ENCODE data around the gene LHFPL2. TPM values are rescaled to one million over a fixed set of nuclear protein-coding genes. Genes with fewer than 3 reads are reported as not detected.

LHFPL2 gene
- total RNA-seq, 1 donor from 2014 or later, result 42.1 TPM

DNA sequence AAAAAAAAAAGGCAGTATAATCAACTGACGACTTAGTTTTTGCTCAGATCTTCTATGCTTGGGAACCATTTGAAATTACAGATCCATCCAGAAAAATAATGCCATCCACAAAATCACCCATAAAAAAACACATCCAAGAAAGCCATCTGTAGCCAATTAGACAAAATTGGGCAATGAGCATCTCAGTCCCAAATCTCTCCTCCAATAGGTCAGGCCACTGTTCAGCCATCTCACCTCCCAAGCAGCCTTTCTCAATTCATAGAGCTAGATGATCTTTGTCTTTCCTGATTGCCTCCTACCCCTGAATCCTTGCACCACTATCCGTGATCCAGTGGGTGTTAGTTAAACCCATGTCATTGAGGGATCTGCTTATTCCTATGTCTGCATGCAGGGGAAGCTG is 148.5 kb downstream of the LHFPL2 start:
- Mint-ChIP-seq H3K4me3 (no peak overlapping the region), H3K36me3 (no peaks in the 10 kb centered on the region), H3K4me1 (peaks cover 81% of the 10 kb centered on the region), H3K27ac (no peak overlapping the region), H3K27me3 (ENCODE audit: low read depth) (no peaks in the 10 kb centered on the region), H3K9me3 (no peaks in the 10 kb centered on the region)
- TF ChIP-seq, protein P1, sequence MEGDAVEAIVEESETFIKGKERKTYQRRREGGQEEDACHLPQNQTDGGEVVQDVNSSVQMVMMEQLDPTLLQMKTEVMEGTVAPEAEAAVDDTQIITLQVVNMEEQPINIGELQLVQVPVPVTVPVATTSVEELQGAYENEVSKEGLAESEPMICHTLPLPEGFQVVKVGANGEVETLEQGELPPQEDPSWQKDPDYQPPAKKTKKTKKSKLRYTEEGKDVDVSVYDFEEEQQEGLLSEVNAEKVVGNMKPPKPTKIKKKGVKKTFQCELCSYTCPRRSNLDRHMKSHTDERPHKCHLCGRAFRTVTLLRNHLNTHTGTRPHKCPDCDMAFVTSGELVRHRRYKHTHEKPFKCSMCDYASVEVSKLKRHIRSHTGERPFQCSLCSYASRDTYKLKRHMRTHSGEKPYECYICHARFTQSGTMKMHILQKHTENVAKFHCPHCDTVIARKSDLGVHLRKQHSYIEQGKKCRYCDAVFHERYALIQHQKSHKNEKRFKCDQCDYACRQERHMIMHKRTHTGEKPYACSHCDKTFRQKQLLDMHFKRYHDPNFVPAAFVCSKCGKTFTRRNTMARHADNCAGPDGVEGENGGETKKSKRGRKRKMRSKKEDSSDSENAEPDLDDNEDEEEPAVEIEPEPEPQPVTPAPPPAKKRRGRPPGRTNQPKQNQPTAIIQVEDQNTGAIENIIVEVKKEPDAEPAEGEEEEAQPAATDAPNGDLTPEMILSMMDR (IDR thresholded peaks at IDR 0.05; ENCODE audit: unreplicated experiment), result no peak
- DNase-seq (ENCODE audit: low spot score in 2 of 2, unreplicated experiment in 2 of 2), result no peak

DNA sequence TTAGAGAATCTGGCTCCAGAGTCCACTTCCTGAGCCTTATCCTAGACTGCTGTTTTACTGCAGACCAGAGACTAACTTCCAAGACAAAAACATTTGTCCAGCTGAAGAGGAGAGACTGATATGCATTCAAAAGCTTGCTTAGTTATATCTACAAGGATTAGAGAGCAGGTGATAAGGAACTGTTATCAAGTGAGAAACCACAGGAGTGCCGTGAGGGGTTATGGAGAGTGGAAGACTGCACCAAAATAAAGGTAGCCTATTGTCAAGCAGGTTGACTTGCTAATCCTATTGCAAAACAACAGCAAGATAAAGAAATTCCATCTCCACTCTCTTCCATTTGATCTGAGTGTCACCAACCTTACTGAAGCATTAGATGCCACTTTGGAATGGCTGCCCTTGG is 149.1 kb downstream of the LHFPL2 start:
- H3K4me3 Mint-ChIP-seq, result no peak overlapping the region
- no peaks in the 10 kb centered on the region for H3K27me3 Mint-ChIP-seq (ENCODE audit: low read depth)
- no peaks in the 10 kb centered on the region for H3K36me3 Mint-ChIP-seq
- H3K4me1 Mint-ChIP-seq, result peaks cover 76% of the 10 kb centered on the region
- no peaks in the 10 kb centered on the region for H3K9me3 Mint-ChIP-seq
- H3K27ac Mint-ChIP-seq, result peak overlapping the region; percentile 23
- no peak for DNase-seq (ENCODE audit: low spot score in 2 of 2, unreplicated experiment in 2 of 2)
- TF ChIP-seq, protein P1 (IDR thresholded peaks at IDR 0.05; ENCODE audit: unreplicated experiment), result no peak

DNA sequence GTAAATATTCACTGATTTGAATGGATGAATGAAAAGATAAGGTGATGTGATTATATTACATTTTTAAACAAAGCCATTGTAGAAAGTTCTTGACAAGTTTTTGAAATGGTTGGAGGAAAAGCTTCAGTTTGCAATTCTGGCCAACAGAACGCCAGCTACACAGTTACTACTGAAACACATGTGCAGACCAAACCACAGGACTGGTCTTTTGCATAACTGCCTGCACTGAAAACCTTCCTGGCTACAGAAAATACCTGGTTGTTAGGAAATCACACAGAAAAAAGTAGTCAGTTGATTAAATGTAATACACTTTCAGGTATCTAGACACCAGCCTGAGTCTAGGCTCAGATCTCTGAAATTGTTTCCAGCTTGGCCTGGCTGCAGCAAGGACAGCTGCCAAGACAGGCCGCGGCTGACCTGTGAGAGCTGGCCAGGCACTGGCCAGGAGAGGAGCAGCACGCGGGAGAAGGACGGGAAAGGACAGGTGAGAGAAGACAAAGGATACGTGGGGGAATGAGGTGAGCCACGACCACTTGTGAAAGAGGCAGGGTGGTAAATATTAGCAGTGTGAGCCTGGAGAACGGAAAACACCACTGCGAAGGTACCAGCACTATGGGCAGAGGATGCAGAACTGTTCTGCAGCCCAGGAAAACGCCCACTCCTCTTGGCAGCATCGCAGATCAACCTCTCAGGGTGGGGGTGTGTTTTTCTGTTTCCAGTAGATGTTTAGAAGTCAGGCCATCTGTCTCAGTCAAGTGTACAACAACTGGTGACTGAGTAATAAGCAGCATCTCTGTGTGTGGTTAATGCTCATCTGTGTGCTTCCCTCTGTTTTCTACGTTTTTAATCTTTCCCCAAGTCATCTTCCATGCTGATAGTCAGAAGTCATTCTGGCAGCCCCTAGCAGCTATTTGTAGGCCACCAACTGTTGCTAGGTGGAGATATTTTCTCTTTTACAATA is 150.7 kb downstream of the LHFPL2 start:
- Mint-ChIP-seq H3K36me3 (no peaks in the 10 kb centered on the region), H3K27ac (no peak overlapping the region), H3K27me3 (ENCODE audit: low read depth) (no peaks in the 10 kb centered on the region), H3K9me3 (no peaks in the 10 kb centered on the region), H3K4me1 (peaks cover 62% of the 10 kb centered on the region), H3K4me3 (no peak overlapping the region)
- TF ChIP-seq, protein P1 (IDR thresholded peaks at IDR 0.05; ENCODE audit: unreplicated experiment), result no peak
- no peak for DNase-seq (ENCODE audit: low spot score in 2 of 2, unreplicated experiment in 2 of 2)

DNA sequence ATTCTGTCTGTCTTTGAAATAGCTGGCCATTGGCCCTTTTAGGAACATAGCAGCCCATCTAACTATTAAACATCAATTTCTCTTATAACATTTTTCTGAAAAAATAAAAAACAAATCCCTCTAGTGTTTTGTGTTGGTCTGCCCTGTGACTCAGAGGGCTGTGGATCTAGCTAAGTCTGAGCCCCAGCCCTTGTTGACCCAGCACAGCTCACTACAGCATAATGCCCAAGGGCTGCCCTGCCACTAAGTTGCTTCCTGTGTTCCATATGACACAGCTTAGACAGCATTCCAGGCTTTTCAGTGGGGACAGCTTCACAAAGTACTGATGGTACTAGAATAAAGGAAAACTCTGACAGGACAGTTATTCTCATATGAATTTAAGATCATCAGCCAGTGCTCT is 152.2 kb downstream of the LHFPL2 start:
- H3K27ac Mint-ChIP-seq, result no peak overlapping the region
- H3K4me1 Mint-ChIP-seq, result peaks cover 49% of the 10 kb centered on the region
- H3K9me3 Mint-ChIP-seq, result no peaks in the 10 kb centered on the region
- H3K4me3 Mint-ChIP-seq, result no peak overlapping the region
- TF ChIP-seq, protein P1 (IDR thresholded peaks at IDR 0.05; ENCODE audit: unreplicated experiment), result no peak
- no peak for DNase-seq (ENCODE audit: low spot score in 2 of 2, unreplicated experiment in 2 of 2)
- no peaks in the 10 kb centered on the region for H3K27me3 Mint-ChIP-seq (ENCODE audit: low read depth)
- peaks cover 2% of the 10 kb centered on the region for H3K36me3 Mint-ChIP-seq

DNA sequence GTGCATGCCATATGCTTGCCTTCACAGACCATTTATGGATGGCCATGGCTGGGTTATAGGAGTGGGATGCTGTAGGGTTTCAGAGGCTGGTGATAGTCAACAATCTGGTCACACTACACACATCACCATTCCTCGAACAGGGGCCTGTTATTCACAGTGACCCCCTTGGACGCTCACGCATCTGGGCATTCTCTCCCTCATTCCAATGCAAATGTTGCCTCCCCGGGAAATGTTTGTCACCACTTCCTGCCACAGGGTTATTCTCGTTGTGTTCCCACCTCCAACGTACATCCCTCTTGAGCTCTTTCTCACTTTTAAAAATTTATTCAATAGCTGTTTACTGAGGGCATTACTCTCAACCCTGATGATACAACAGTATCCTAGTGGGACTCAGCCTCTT is 152.8 kb downstream of the LHFPL2 start:
- no peaks in the 10 kb centered on the region for H3K27me3 Mint-ChIP-seq (ENCODE audit: low read depth)
- H3K4me3 Mint-ChIP-seq, result no peak overlapping the region
- H3K9me3 Mint-ChIP-seq, result no peaks in the 10 kb centered on the region
- TF ChIP-seq, protein P1 (IDR thresholded peaks at IDR 0.05; ENCODE audit: unreplicated experiment), result no peak
- DNase-seq (ENCODE audit: low spot score in 2 of 2, unreplicated experiment in 2 of 2), result no peak
- H3K36me3 Mint-ChIP-seq, result peaks cover 7% of the 10 kb centered on the region
- H3K27ac Mint-ChIP-seq, result peak overlapping the region; percentile 26
- peaks cover 45% of the 10 kb centered on the region for H3K4me1 Mint-ChIP-seq

All from mesothelial cell of epicardium (in vitro differentiated cells).